ENCODE results near the gene TMPRSS9.

GRCh38 chr19:2375353-2376121 lies 15.5 kb downstream of the TMPRSS9 start:
- TF ChIP-seq CTCF (IDR thresholded peaks at IDR 0.05) (no peak), POLR2A (IDR thresholded peaks at IDR 0.05) (no peak)

All from adrenal gland (tissue), 5 donors.